ENCODE data around the gene LY6G6F.
"Not testable (repeated sequence)": the region's sequence is repeated elsewhere in the genome, so short reads cannot be mapped to it uniquely, and the experiment has no call there.

The LY6G6F gene

GRCh38 chr6:31705931-31706330 lies 735 bp upstream of the LY6G6F start:
- DNase-seq: no peak

- DNase-seq: no peak
These were observed 1.0 kb downstream of the LY6G6F start for GRCh38 chr6:31707701-31708100.

GRCh38 chr6:31708224-31708623 lies 1.6 kb downstream of the LY6G6F start:
- no peak for DNase-seq

DNA sequence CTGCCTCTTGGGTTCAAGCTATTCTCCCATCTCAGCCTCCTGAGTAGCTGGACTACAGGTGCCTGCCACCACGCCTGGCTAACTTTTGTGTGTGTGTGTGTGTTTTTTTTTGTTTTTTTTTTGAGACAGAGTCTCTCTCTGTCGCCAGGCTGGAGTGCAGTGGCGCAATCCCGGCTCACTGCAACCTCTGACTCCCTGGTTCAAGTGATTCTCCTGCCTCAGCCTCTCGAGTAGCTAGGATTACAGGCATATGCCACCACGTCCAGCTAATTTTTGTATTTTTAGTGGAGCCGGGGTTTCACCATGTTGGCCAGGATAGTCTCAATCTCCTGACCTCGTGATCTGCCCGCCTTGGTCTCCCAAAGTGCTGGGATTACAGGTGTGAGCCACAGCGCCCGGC lies 2.5 kb downstream of the LY6G6F start:
- DNase-seq: not testable (repeated sequence)

DNA sequence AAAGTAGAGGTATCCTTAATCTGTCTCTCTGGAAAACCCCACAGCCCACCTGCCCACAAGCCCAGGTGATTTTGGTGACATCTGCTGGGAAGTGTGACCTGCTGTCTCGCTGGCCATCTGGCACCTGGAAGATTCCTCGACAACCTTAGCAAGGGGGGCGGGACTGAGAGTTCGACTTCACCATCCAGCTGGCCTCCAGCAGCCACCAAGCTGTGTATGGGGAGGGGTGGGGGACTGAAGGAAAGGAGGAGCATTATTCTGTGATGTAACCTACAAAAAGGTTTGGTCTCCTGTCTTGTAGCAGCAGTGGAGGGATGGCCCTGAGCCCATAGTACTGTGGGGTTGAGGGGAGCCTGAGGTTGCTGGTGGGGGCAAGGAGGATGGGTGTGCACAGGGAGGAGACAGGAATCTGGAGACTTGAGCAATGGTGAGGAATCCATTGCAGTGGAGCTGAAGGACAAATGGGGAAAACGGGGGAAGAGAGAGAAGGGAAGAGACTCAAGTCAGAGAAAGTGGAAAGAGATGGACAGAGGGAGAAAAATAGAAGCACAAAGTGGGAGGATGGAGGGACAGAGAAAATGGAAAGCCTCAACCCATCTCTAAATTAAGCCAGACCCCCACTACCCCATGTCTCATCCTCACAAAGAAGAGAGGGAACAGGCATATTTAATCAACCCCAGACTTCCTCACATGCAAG lies 4.0 kb downstream of the LY6G6F start:
- no peak for DNase-seq

GRCh38 chr6:31711233-31711632 lies 4.6 kb downstream of the LY6G6F start:
- no peak for DNase-seq

DNA sequence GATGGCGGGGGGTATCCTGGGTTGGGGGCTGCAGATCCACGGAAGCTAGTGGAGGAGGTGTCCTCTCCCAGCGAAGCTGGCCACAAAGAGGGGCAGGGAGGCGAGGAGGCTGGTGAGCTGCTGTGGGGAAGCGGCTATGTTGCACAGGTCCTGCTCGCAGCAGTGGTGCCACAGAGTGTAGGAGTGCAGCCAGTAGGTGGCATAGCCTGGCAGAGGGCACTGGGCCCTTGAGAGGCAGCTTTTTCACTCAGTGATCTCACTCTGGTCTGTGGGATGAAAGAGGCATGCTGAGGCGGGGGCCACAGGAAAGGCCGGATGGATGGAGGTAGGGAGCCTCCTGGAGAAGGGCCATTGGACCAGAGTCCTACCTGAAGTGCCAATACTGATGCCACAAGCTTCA lies 5.6 kb downstream of the LY6G6F start:
- DNase-seq: no peak

DNA sequence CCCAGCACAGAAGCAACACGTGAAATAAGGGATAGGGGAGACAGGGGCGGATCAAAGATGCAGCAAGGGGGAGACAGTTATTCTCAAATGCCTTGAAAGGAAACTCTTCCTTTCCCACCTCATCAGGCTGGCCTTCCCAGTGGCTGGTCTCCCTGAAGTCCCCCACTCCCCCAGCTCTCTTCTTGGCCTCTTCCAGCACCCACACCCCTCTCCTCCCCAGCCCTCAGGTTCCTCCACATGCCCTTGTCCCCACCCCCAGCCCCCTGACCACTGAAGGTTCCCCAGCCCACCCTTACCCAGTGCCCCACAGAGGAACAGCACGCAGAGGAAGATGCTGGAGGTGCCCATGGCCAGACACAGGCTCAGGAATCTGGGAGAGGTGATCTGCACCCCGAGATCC lies 6.8 kb downstream of the LY6G6F start:
- DNase-seq: no peak

GRCh38 chr6:31713991-31714684 lies 7.5 kb downstream of the LY6G6F start:
- no peak for DNase-seq

GRCh38 chr6:31715022-31715958 lies 8.6 kb downstream of the LY6G6F start, which contains the start of gene LY6G6D:
TSS of gene LY6G6D (plus strand) at chr6:31715348. CDS start at chr6:31715356, 8 bp downstream.
- no peak for DNase-seq

DNA sequence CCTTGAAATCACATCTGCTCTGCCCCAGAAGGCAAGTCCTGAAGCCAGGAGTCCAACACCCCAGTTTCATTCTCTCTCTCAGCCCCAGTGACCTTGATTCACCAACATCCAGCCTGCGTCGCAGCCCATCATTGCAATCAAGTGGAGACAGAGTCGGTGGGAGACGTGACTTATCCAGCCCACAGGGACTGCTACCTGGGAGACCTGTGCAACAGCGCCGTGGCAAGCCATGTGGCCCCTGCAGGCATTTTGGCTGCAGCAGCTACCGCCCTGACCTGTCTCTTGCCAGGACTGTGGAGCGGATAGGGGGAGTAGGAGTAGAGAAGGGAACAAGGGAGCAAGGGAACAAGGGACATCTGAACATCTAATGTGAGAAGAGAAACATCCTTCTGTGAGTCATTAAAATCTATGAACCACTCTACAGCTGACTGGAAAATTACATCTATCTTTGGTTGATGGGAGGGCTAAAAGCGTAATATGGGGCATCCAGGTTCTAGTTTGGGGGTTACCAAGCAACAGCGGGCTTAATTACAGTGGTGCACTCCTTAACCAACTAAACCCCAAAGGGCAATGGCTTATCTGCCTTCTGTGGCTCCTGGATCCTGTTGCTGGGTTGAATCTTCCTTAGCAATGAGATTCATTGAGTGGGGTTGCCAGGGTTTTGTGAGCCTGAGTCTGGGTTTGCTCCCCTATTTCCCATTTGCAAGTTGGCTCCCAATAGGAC lies 11.0 kb downstream of the LY6G6F start:
- DNase-seq: no peak

GRCh38 chr6:31718265-31718664 lies 11.6 kb downstream of the LY6G6F start:
- no peak for DNase-seq

GRCh38 chr6:31719001-31719400 lies 12.3 kb downstream of the LY6G6F start:
- DNase-seq: no peak

DNA sequence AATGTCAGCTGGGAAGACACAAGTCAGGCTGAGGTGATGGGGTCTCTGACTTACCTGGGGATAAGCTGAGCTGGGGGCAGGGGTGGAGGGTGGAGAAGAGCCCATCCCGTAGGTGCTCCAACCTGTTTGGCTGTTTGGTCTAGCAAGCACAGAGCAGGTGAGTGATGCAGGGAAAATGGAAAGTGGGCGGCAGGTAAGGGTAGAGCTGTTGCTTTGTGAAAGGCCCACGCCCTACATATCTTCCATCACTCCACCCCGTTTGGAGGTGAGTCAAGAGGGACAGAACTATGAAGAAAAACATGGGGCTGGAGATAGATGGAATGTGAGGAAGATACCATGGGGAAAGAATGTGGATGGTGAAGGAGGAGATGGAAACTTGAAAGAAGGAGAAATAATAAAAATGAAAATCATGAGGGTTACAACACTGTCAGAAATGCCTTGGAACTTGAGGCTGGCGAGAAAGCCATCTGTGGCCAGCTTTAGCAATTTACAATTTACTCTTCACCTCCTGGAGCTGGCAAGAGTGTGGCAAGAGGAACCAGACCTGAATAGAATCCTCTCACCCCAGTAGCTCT lies 13.6 kb downstream of the LY6G6F start:
- no peak for DNase-seq

- no peak for DNase-seq
These were observed 14.8 kb downstream of the LY6G6F start, which contains the start of gene LY6G6C for GRCh38 chr6:31721351-31722020. TSS of gene LY6G6C (minus strand) at chr6:31721746. CDS start at chr6:31721679, 67 bp downstream.

DNA sequence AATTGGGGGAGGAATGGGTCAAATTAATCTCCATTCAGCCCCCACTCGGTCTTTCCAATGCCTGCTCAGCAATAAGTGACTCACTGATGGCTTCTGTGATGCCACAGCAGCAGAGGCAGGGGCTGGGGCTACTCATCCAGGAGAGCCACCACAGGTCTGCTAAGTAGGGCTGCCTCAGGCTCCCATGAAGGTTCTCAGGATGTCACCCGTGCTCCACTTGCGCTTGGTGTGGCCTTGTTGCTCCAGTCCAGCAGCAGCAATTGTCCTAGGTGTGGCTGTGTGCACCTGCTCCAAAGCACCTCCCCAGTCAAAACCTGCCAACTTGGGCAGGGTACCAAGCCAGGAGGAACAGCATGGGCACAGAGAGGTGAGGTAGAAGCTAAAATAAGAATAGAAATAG lies 15.5 kb downstream of the LY6G6F start:
- no peak for DNase-seq

- no peak for DNase-seq
These were observed 16.7 kb downstream of the LY6G6F start, which contains the start of gene MPIG6B for GRCh38 chr6:31723245-31723979. TSS of gene MPIG6B (plus strand) at chr6:31723373. CDS start at chr6:31723384, 11 bp downstream.

DNA sequence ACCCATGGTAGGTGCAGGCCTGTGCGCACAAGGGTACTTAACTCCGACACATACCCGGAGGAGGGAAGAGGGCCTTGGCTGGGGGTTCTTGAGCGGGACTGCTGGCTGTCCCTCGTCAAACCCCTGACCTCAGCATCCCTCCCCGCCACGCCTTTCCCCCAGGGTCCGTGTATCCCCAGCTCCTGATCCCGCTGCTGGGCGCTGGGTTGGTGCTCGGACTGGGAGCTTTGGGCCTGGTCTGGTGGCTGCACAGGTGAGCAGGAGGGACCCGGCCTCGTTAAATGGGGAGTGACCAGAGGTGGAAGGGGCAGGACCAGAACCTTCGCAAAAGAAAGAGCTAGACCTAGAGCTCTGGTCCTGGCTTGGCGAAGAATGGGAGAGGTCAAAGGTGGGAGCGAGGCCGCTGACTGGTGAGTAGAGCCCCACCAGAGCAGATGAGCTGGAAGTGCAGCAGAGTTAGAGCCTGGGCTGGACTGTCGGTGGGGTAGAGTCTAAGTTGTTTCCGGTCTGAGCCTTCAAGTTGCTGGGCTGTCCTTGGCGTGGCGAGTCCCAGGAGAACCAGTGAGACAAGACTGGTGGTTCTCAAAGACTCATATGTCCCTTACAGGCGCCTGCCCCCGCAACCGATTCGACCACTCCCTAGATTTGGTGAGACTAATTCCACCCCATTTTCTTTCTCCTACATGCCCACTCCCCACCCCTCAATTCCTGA lies 17.5 kb downstream of the LY6G6F start:
- DNase-seq: no peak

DNA sequence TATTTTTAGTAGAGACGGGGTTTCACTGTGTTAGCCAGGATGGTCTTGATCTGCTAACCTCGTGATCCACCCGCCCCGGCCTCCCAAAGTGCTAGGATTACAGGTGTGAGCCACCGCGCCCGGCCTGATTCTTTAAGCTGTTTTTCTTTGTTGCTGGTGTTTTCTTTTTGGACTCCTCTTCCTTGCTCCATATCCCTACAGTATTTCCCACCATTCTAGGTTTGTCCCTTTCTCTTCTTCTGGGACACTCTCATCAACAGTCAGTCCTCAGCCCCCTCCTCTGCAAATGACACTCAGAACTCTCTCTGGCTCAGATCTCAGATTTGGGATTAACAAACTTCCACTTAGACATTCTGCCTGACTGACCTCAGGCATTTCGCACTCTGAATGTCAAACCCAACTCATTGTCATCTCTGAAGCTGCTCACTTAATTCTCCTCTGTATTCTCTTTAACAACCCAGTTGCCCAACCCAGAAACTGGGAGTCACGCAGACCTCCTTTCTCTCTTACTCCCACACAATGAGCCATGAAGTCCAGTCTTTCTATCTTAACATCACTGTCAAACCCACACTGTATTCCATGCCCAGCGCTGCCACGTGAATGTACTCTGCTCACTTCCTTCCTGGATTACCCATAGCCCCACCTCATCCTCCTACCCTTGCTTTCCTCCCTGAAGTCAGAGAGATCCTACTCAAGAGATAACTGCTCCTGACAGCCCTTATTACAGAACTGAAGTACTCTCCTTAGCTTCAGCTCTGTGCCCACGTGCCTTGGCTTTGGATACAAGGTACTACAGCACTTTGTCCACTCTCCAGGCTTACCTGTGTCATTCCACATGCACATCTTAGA lies 19.1 kb downstream of the LY6G6F start:
- DNase-seq: no peak
